ENCODE measurements around the gene SH3GL2. TPM values are rescaled to one million over a fixed set of nuclear protein-coding genes. Genes with fewer than 3 reads are reported as not detected.

The SH3GL2 gene
- polyA plus RNA-seq, 1 donor (not counting 4 experiments of a cell fraction or from before 2014, with no cell fraction given): not detected

GRCh38 chr9:17636821-17637220, 58.0 kb downstream of the SH3GL2 start:
- Histone ChIP-seq H3K4me3 (ENCODE audit: control insufficient read depth in 2 of 3, extremely low read depth in 1 of 3, insufficient read depth in 2 of 3, low read depth in 1 of 3, low read length in 3 of 3) (no peak overlapping the region), H2AFZ (ENCODE audit: control insufficient read depth, low read length) (no peak overlapping the region), H3K9me3 (ENCODE audit: control insufficient read depth, low read depth, low read length) (no peaks in the 10 kb centered on the region), H3K4me2 (ENCODE audit: control insufficient read depth, extremely low read depth, insufficient read depth, low read depth, low read length) (no peak overlapping the region), H3K27ac (ENCODE audit: control insufficient read depth, insufficient read depth, low read length) (no peak overlapping the region), H3K9me1 (ENCODE audit: control insufficient read depth, extremely low read depth, insufficient read depth, low read length) (no peaks in the 10 kb centered on the region), H3K4me1 (ENCODE audit: control insufficient read depth, extremely low read depth, insufficient read depth, low read length) (no peaks in the 10 kb centered on the region), H3K36me3 (ENCODE audit: control insufficient read depth in 2 of 2, extremely low read depth in 1 of 2, insufficient read depth in 2 of 2, low read length in 2 of 2) (no peaks in the 10 kb centered on the region), H3K27me3 (ENCODE audit: control insufficient read depth, extremely low read depth, insufficient read depth, low read length) (no peaks in the 10 kb centered on the region), H4K20me1 (ENCODE audit: control insufficient read depth, extremely low read depth, insufficient read depth, low read length) (no peaks in the 10 kb centered on the region), H3K79me2 (ENCODE audit: control insufficient read depth, insufficient read depth, low read length) (no peaks in the 10 kb centered on the region), H3K9ac (ENCODE audit: control insufficient read depth, extremely low read depth, insufficient read depth, low read length) (no peak overlapping the region)
- TF ChIP-seq CTCF (optimal IDR thresholded peaks at IDR 0.05 in 1 of 3, IDR thresholded peaks at IDR 0.05 in 1 of 3, conservative IDR thresholded peaks at IDR 0.05 in 1 of 3; ENCODE audit: extremely low read depth in 1 of 3, insufficient read depth in 2 of 3, low read length in 3 of 3): no peak
- no peak for TF ChIP-seq EZH2 (IDR thresholded peaks at IDR 0.05; ENCODE audit: low read length)
- no peak for FAIRE-seq
- dilution Hi-C loops (cut with MboI; ENCODE audit: extremely low pct_ligation_motif_present, low sequenced_read_pairs): no loop called here
- DNase-seq (ENCODE audit: low read depth, low spot score): no peak

GRCh38 chr9:17637229-17637628, 58.4 kb downstream of the SH3GL2 start:
- no peak for TF ChIP-seq EZH2 (IDR thresholded peaks at IDR 0.05; ENCODE audit: low read length)
- TF ChIP-seq CTCF (optimal IDR thresholded peaks at IDR 0.05 in 1 of 3, IDR thresholded peaks at IDR 0.05 in 1 of 3, conservative IDR thresholded peaks at IDR 0.05 in 1 of 3; ENCODE audit: extremely low read depth in 1 of 3, insufficient read depth in 2 of 3, low read length in 3 of 3): no peak
- Histone ChIP-seq H3K9me3 (ENCODE audit: control insufficient read depth, low read depth, low read length) (no peaks in the 10 kb centered on the region), H2AFZ (ENCODE audit: control insufficient read depth, low read length) (no peak overlapping the region), H3K27me3 (ENCODE audit: control insufficient read depth, extremely low read depth, insufficient read depth, low read length) (no peaks in the 10 kb centered on the region), H3K27ac (ENCODE audit: control insufficient read depth, insufficient read depth, low read length) (no peak overlapping the region), H3K79me2 (ENCODE audit: control insufficient read depth, insufficient read depth, low read length) (no peaks in the 10 kb centered on the region), H3K4me3 (ENCODE audit: control insufficient read depth in 2 of 3, extremely low read depth in 1 of 3, insufficient read depth in 2 of 3, low read depth in 1 of 3, low read length in 3 of 3) (no peak overlapping the region), H3K9me1 (ENCODE audit: control insufficient read depth, extremely low read depth, insufficient read depth, low read length) (no peaks in the 10 kb centered on the region), H3K4me2 (ENCODE audit: control insufficient read depth, extremely low read depth, insufficient read depth, low read depth, low read length) (no peak overlapping the region), H3K4me1 (ENCODE audit: control insufficient read depth, extremely low read depth, insufficient read depth, low read length) (no peaks in the 10 kb centered on the region), H4K20me1 (ENCODE audit: control insufficient read depth, extremely low read depth, insufficient read depth, low read length) (no peaks in the 10 kb centered on the region), H3K9ac (ENCODE audit: control insufficient read depth, extremely low read depth, insufficient read depth, low read length) (no peak overlapping the region), H3K36me3 (ENCODE audit: control insufficient read depth in 2 of 2, extremely low read depth in 1 of 2, insufficient read depth in 2 of 2, low read length in 2 of 2) (no peaks in the 10 kb centered on the region)
- dilution Hi-C loops (cut with MboI; ENCODE audit: extremely low pct_ligation_motif_present, low sequenced_read_pairs): no loop called here
- DNase-seq (ENCODE audit: low read depth, low spot score): no peak
- FAIRE-seq: no peak
